Retina (tissue), 1 donor: Measurements from ENCODE around the gene NHLRC2.
A peak's percentile ranks its signal among the peaks of the same experiment; 100 is the strongest.

ENCODE experiments used
- DNase-seq: peaks from one replicate; pipeline ENCODE4 v3.0.0-alpha.2; 2016

Gene NHLRC2

GRCh38 chr10:113945075-113945686, 90.7 kb downstream of the NHLRC2 start:
- no peak for DNase-seq

DNA sequence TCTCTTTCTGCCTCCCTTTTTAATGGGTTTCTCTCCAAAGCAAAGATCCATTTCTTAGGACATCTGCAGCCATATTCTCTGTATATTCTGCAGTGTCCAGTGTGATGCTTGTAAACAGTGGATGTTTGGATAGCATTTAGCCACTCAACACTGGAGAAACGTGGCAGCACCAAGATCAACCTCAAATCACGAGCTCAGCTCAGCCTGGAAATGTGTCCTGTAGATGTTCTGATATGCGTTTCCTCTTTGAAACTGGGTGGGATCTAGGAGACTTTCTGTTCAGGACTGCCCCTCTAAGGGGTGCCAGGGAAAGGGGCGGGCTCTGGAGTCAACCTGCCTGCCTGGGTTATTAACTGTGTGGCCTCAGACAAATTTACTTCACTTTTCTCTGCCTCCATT, 91.2 kb downstream of the NHLRC2 start:
- no peak for DNase-seq

DNA sequence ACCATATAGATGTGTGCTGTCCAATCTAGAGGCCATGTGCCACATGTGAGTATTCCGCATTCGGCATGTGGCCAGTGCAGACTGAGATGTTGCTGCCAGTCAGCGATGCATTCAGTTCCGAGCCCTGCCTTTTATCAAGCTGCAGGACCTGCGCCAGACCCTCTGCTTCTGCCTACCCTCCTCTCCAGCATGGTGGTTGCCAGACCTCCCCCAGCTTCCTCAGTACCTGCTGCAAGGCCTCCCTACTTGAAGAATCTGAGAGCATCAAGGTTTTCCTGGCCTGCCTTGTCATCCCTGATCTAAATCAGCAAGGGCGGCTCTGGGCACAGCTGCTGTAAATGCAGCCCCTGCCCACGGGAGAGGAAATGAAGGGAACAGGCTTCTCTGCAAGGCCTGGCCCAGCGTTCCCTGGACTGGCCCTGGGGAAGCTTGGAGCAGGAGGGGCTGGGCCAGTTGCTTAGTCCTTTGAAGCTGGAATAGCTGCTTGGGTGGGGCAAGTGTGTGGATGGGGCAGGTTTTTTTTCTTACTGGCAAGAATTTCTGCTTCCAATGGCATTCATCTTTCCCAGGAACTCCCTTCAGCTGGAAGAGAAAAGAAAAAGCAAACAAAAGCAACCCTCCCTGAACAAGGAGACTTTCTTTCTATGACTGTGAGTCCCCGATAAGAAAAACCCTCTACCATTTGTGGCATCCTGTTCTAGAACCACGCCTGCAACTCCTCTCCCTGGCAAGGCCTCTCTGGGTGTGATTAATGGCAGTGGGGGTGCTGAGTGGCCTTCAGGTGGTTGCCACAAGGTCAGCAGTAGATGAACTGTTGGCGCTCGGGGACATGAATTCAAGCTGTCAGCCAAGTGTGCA, 93.0 kb downstream of the NHLRC2 start:
- peak; percentile 61 for DNase-seq

DNA sequence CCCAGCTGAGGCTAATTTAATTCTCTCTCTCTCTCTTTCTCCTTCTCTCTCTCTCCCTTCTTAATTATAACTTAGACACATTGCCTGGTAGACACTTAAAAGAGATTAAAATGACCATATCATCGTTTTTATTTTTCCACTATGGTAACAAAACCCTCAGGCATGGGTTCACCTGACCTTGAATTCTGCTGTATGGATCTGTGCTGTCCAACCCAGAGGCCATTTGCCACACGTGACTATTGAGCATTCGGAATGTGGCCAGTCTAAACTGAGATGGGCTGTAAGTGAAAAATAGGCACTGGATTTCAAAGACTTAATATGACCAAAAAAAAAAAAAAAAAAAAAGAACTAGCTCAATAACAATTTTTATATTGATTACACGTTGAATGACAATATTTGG, 93.6 kb downstream of the NHLRC2 start:
- no peak for DNase-seq

- no peak for DNase-seq
These were observed 95.8 kb downstream of the NHLRC2 start for GRCh38 chr10:113950268-113950667.

DNA sequence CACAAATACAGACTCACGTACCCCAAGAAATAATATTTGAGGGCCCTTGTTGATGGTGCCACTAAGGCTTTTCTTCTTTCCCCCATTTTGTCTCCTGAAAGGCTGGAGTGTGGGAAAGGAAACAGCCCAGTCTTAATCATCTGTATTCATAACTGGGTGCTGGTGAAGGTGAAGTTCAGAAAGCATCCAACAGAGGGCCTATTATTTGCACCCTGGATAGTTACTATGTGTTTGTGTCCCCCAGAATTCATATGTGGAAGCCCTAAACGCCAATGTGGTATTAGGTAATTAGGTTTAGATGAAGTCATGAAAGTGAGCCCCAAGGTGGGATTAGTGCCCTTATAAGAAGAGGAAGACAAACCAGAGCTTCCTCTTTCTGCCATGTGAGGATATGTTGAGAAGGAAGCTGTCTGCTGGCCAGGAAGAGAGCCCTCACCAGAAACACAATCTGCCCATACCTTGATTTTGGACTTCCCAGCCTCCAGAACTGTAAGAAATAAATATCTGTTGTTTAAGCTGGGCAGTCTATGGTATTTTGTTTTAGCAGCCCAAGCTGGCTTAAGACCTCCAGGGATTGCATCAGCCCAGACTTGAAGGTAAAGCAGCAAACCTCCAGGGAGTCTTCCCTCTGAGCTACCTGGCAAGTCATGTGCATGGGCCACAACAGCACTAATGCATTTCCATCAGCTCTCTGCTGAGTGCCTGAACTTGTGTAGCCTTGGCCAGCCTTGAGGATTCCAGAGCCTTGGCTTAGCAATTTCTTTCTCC, 99.2 kb downstream of the NHLRC2 start:
- no peak for DNase-seq

- DNase-seq: no peak
These were observed 99.9 kb downstream of the NHLRC2 start for GRCh38 chr10:113954409-113954808.

GRCh38 chr10:113957013-113957412, 102.6 kb downstream of the NHLRC2 start:
- no peak for DNase-seq

DNA sequence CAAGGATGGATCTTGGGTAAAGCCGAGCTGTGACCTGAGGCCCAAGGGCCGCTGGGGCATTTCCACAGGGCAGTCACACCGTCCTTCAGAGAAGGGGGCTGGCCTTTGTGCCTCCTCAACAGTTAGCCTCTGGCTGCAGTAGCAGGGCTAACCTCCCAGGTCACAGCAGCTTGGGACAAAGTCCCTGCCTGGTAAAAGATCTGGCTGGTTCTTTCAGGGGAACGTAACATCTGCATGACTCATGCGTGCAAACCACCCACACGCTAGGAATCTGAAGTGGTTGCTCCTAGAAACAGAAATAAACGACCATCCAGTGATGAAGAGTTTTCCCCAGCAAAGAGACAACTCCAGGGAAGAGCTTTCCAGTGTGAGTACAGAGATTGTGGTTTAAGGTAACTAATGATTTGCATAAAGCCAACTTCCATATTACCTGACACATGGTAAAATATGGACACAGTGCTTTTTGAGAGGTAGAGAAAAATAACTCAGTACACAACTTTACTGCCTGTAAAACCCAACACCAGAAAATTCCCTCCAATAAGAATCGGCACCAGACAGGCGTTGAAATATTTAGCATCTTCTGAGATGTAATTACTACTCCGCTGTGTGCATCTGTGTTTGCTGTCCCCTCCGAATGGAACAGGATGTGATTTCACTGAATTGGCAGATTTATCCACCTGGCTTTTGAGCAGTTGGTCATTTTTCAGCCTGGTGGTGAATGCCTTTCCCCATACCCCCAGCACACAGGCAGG, 104.3 kb downstream of the NHLRC2 start:
- DNase-seq: no peak

GRCh38 chr10:113959383-113959760, 104.9 kb downstream of the NHLRC2 start:
- DNase-seq: no peak

- no peak for DNase-seq
These were observed 106.2 kb downstream of the NHLRC2 start for GRCh38 chr10:113960617-113961181.

DNA sequence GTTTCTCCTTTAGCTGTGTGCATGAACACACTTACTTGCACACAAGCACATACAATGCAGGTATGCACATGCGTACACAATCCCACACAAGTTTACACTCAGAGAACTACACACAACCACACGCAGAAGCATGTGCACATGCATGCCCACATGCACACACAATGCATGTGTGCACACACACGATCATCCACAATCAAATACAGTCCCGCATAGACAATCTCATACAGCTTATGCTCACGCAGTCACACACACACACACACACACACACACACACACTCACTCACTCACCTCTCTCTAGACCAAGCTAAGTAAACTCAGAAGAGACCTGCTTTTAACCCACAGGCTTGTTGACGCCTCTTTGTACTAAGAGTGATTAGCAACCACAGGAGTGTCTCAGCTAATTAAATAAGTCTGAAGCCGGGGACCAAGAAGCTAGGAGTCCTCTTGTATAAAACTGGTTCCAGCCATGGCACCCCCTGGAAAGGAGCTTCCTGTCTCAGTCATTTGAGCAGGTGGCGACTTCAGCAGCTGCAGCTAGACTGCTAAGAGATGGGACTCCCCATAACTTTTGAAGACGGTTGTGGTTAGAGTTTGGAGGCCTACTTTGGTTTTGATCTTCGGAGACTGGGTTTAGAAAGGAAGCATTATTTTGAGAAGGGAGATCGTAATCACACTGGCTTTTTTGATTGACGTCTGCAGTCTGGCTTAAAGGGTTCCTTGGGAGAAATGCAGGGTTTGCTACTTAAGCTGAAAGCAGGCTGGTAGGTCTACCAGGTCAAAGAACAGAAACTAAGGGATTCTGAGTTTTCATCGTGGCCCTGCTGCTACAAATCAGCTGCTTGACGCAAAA, 106.9 kb downstream of the NHLRC2 start:
- DNase-seq: no peak

GRCh38 chr10:113965077-113965476, 110.6 kb downstream of the NHLRC2 start:
- no peak for DNase-seq

DNA sequence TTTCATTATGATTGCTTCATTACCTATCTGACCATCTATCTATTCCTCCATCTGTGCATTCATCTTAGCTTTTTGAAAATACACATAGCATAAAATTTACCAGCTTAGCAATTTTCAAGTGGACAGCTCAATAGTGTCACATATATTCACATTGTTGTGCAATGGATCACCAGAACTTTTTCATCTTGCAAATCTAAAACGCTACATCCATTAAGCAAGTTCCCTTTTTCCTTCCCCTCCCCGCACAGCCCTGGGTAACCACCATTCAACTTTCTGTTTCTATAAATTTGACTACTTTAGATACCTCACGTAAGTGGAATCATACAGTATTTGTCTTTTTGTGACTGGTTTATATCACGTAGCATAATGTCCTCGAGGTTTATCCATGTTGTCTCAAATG, 111.2 kb downstream of the NHLRC2 start:
- DNase-seq: no peak
